ENCODE measurements around the gene ADGRE2.

- TF ChIP-seq, protein P1, sequence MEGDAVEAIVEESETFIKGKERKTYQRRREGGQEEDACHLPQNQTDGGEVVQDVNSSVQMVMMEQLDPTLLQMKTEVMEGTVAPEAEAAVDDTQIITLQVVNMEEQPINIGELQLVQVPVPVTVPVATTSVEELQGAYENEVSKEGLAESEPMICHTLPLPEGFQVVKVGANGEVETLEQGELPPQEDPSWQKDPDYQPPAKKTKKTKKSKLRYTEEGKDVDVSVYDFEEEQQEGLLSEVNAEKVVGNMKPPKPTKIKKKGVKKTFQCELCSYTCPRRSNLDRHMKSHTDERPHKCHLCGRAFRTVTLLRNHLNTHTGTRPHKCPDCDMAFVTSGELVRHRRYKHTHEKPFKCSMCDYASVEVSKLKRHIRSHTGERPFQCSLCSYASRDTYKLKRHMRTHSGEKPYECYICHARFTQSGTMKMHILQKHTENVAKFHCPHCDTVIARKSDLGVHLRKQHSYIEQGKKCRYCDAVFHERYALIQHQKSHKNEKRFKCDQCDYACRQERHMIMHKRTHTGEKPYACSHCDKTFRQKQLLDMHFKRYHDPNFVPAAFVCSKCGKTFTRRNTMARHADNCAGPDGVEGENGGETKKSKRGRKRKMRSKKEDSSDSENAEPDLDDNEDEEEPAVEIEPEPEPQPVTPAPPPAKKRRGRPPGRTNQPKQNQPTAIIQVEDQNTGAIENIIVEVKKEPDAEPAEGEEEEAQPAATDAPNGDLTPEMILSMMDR (IDR thresholded peaks at IDR 0.05 in 4 of 5, conservative IDR thresholded peaks at IDR 0.05 in 1 of 5) = no peak
- no peak for TF ChIP-seq POLR2A (IDR thresholded peaks at IDR 0.05)
Measured at GRCh38 chr19:14809272-14810057, 31.1 kb upstream of the ADGRE2 start.

Data from gastrocnemius medialis (tissue), 4 donors.